ENCODE measurements around the gene CERK. TPM values are rescaled to one million over a fixed set of nuclear protein-coding genes. Genes with fewer than 3 reads are reported as not detected.
A peak's percentile ranks its signal among the peaks of the same experiment; 100 is the strongest.

CERK gene
- total and polyA plus RNA-seq, 8 donors = 12.7 to 32.7 (median 29.5) TPM

DNA sequence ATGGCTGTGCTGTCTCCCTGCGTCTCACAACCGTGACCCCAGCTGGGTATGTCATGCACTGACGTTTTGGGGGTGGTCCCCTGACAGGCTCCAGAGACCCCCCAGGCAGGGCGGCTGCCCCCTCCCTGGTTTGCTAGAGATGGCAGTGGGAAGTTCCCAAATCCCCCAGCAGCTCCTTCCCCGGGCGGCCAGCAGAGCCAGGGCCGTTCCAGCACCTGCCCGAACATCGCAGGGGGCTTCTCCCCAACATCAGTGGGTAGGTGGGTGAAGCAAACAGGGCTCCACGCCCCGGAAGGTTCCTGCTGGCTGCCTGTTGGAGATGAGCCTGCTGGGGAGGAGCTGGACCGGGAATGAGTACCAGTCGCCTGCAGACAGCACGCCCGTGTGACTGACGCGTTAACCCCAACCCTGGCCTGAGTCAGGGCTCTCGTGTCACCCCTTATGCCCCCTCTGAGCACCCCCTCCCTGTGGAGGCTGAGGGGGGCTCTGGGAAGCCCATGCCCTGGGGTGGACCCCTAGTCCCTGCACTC, 72.2 kb downstream of the CERK start:
- 95 to 99% methylated on average over 18 of the region's 18 CpGs for WGBS, 2 donors

DNA sequence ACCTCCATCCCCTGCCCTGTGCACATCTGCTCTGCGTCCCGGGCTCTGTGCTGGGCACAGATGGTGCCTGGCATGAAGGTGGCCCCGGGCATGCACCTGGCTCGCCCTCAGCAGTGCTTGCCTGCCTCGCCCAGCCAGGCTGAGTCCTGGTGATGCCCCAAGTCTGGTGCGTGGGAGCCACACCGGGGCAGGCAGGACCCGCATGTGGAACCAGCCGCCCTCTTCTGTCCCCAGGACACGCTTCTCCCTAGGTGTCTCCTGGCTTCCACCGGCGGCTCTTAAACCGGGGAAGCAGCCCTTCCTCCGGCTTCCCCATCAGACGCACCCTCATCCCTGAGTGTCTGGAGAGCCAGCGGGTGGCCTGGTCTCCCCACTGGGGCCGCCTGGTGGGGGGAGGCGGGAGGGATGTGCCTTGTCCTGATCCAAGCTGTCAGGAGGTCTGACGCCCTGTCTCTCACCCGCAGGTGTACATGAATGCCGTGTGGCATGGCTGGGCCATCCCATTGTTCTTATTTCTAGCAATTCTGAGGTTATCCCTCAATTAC, 72.8 kb downstream of the CERK start:
- Histone ChIP-seq H3K4me1 (peaks cover 0 to 10% (median 0%) of the 10 kb centered on the region in 3 donors), H3K27me3 (no peaks in the 10 kb centered on the region), H3K36me3 (peaks cover 2 to 21% (median 8%) of the 10 kb centered on the region in 3 donors), H3K9me3 (no peaks in the 10 kb centered on the region), H3K4me3 (no peak overlapping the region), H3K27ac (no peak overlapping the region)
- ATAC-seq (no peak), DNase-seq (peak in 1 of 6 donors; percentile 73), FAIRE-seq (no peak)
- TF ChIP-seq, protein P1, sequence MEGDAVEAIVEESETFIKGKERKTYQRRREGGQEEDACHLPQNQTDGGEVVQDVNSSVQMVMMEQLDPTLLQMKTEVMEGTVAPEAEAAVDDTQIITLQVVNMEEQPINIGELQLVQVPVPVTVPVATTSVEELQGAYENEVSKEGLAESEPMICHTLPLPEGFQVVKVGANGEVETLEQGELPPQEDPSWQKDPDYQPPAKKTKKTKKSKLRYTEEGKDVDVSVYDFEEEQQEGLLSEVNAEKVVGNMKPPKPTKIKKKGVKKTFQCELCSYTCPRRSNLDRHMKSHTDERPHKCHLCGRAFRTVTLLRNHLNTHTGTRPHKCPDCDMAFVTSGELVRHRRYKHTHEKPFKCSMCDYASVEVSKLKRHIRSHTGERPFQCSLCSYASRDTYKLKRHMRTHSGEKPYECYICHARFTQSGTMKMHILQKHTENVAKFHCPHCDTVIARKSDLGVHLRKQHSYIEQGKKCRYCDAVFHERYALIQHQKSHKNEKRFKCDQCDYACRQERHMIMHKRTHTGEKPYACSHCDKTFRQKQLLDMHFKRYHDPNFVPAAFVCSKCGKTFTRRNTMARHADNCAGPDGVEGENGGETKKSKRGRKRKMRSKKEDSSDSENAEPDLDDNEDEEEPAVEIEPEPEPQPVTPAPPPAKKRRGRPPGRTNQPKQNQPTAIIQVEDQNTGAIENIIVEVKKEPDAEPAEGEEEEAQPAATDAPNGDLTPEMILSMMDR (IDR thresholded peaks at IDR 0.05) = no peak
- intact Hi-C loops (cut with DNase I) = no loop called here
- 92 to 94% methylated on average over 19 to 21 of the region's 21 CpGs for WGBS, 2 donors

More for the DNA sequence above, 72.2 kb downstream of the CERK start:
- TF ChIP-seq, protein P1 (IDR thresholded peaks at IDR 0.05) = no peak
- intact Hi-C loops (cut with DNase I) = no loop called here
- Histone ChIP-seq H3K27ac (no peak overlapping the region), H3K9me3 (no peaks in the 10 kb centered on the region), H3K27me3 (no peaks in the 10 kb centered on the region), H3K36me3 (peaks cover 2 to 21% (median 8%) of the 10 kb centered on the region in 3 donors), H3K4me1 (peaks cover 0 to 4% (median 0%) of the 10 kb centered on the region in 3 donors), H3K4me3 (no peak overlapping the region)
- peak in 2 of 6 donors; percentile 14 to 59 for DNase-seq
- ATAC-seq = no peak
- no peak for FAIRE-seq

DNA sequence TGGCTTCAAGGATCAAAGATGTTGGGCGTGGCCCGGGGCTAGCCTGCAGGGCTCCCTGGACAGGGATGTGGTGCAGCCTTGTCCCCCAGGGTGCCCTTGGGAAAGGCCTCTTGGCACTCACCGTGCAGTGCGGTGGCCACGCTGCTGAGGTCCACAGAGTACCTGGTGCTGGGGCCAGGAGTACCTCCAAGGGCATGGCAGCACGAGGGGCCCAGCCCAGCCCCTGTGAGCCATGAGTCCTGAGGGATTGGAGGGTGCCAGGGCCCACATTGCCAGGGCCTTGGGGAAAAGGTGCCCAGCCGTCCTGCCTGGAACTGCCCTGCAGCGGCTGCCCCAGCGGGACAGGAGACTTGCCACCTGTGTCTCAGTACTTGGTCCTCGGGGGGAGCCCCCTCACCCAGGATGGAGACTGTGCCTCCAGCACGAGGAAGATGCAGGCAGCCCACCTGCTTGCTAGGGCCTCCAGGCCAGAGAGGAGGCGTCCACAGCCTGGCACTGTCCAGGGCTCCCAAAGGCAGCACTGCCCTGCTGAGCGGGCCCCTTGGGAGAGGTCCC, 73.7 kb downstream of the CERK start:
- Histone ChIP-seq H3K4me1 (peaks cover 0 to 14% (median 0%) of the 10 kb centered on the region in 3 donors), H3K9me3 (no peaks in the 10 kb centered on the region), H3K27ac (no peak overlapping the region), H3K36me3 (peaks cover 2 to 21% (median 8%) of the 10 kb centered on the region in 3 donors), H3K27me3 (no peaks in the 10 kb centered on the region), H3K4me3 (no peak overlapping the region)
- intact Hi-C loops (cut with DNase I) = no loop called here
- no peak for ATAC-seq
- DNase-seq = peak in 1 of 6 donors; percentile 68
- FAIRE-seq = no peak
- 91 to 97% methylated on average over 13 of the region's 13 CpGs for WGBS, 2 donors
- TF ChIP-seq, protein P1 (IDR thresholded peaks at IDR 0.05) = no peak

DNA sequence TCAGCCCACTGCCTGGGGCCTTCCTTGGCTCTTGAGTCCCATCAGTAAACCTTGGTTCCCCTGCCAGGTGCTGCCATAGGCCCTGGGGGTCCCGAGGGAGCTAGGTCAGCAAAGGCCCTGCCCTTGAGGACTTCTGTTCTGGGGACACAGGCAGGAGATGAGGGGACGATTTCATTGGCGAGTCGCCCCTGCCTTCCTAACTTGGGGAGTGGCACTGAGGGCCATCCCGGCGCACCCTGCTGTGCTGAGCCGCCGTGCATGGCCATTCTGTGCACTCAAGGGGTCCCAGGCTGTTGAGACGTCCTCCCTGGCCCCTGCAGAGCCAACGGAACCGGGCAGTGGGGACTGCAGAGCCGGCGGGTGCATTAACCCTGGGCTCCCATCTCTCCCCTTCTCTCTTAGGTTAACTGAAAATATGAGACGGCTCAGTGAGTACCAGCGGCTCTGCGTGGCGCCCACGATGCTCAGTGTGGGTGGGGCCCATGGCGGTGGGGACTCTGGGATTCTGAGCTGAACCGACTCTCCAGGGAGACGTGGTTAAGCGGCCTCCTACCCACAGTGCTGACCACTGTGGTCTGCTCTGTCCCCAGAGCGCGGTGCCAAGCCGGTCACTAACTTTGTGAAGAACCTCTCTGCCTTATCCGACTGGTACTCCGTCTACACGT, 74.5 kb downstream of the CERK start:
- peak in 1 of 6 donors; percentile 65 for DNase-seq

More for the DNA sequence above, 74.5 kb downstream of the CERK start:
- no peak overlapping the region for H3K4me3 ChIP-seq
- H3K27ac ChIP-seq = no peak overlapping the region
- no peak for FAIRE-seq
- peaks cover 2 to 21% (median 8%) of the 10 kb centered on the region in 3 donors for H3K36me3 ChIP-seq
- ATAC-seq = no peak
- H3K27me3 ChIP-seq = no peaks in the 10 kb centered on the region
- intact Hi-C loops (cut with DNase I) = no loop called here
- no peaks in the 10 kb centered on the region for H3K9me3 ChIP-seq
- TF ChIP-seq, protein P1 (IDR thresholded peaks at IDR 0.05) = no peak
- 93 to 96% methylated on average over 28 of the region's 28 CpGs for whole genome bisulfite sequencing, 2 donors
- peaks cover 0 to 14% (median 0%) of the 10 kb centered on the region in 3 donors for H3K4me1 ChIP-seq
